Panc1 (cell line): ENCODE measurements around the gene BDH1. TPM values are rescaled to one million over a fixed set of nuclear protein-coding genes. Genes with fewer than 3 reads are reported as not detected.

Experiments used
- ATAC-seq: fragments of 200-7000 bp; cut with Tn5 transposase; 2 replicates; pipeline ENCODE4 v1.9.1; 2020; ENCODE audit warnings: mild to moderate bottlenecking, moderate library complexity
- BruUV-seq: library from RNA; stranded (reverse); fragments of 400-500 nt; replicated peaks from 2 replicates; lab custom pipeline; 2021; lab: Mats Ljungman, UMichigan
- CTCF ChIA-PET: fragments of 300-600 bp; sonication (Branson Sonifier 250); formaldehyde crosslinking; loops from one replicate; lab custom pipeline; 2022; ENCODE audit warnings: antibody characterized with exemption; lab: Charles Lee
- POLR2A ChIA-PET: fragments of 300-600 bp; sonication (Branson Sonifier 250); formaldehyde crosslinking; loops from one replicate; lab custom pipeline; 2022; ENCODE audit warnings: antibody characterized with exemption; lab: Charles Lee
- DNase-seq: peaks from one replicate; pipeline ENCODE4 v3.0.0-alpha.2; 2010; ENCODE audit warnings: low read depth, low spot score
- H3K27ac ChIP-seq: 2 replicates; pipeline ENCODE4 v1.5.1; 2011; ENCODE audit warnings: mild to moderate bottlenecking, low read length, inconsistent platforms
- H3K27me3 ChIP-seq: fragments of 200-500 bp; sonication (Bioruptor generic); 2 replicates; pipeline ENCODE4 v1.6.0; 2014; ENCODE audit warnings: low read length, inconsistent platforms; ENCODE audit not compliant: control insufficient read depth, insufficient read depth
- H3K36me3 ChIP-seq: fragments of 200-500 bp; sonication (Bioruptor generic); 2 replicates; pipeline ENCODE4 v1.5.1; 2014; ENCODE audit warnings: inconsistent platforms, mild to moderate bottlenecking, low read length, moderate library complexity; ENCODE audit not compliant: control insufficient read depth, insufficient read depth
- H3K4me1 ChIP-seq: 2 replicates; pipeline ENCODE4 v1.5.1; 2011; ENCODE audit warnings: inconsistent platforms, mild to moderate bottlenecking, low read length, moderate library complexity; ENCODE audit not compliant: control insufficient read depth, insufficient read depth
- H3K4me3 ChIP-seq, 2 experiments: 2 replicates each; pipeline ENCODE4 v1.5.1; 2011 to 2012; ENCODE audit warnings: low read depth in 2 of 2, low read length in 2 of 2, mild to moderate bottlenecking in 2 of 2, inconsistent platforms in 1 of 2, moderate library complexity in 1 of 2
- H3K9me3 ChIP-seq: fragments of 200-500 bp; sonication (Bioruptor generic); 2 replicates; pipeline ENCODE4 v1.5.1; 2014; ENCODE audit warnings: low read depth, mild to moderate bottlenecking, inconsistent platforms, low read length, moderate library complexity; ENCODE audit not compliant: control insufficient read depth, insufficient read depth
- CTCF ChIP-seq: fragments of 450-650 bp; IDR thresholded peaks from 2 replicates; pipeline ENCODE4 v1.5.1; 2017; ENCODE audit warnings: mild to moderate bottlenecking
- POLR2AphosphoS5 ChIP-seq: IDR thresholded peaks from 2 replicates; pipeline ENCODE4 v1.6.1; 2012; ENCODE audit warnings: mild to moderate bottlenecking, low read depth, low read length, moderate library complexity
- REST ChIP-seq, 2 experiments: IDR thresholded peaks; 2 replicates each; pipeline ENCODE4 v1.6.1; 2011 to 2012; ENCODE audit warnings: low read depth in 2 of 2, control low read depth in 1 of 2, low read length in 1 of 2, mild to moderate bottlenecking in 1 of 2, moderate library complexity in 1 of 2; ENCODE audit not compliant: insufficient read depth in 1 of 2
- SIN3A ChIP-seq: IDR thresholded peaks from 2 replicates; pipeline ENCODE4 v1.6.1; 2012; ENCODE audit warnings: low read depth, mild to moderate bottlenecking, low read length, moderate library complexity, borderline replicate concordance; ENCODE audit not compliant: insufficient read depth
- TCF7L2 ChIP-seq: IDR thresholded peaks from 2 replicates; pipeline ENCODE4 v1.6.1; 2011; ENCODE audit warnings: mild to moderate bottlenecking, low read depth, low read length, inconsistent platforms
- in situ Hi-C: cut with HindIII; loops from 2 replicates; pipeline ENCODE4 v1.10.0; 2016; ENCODE audit warnings: low sequenced_read_pairs, low pct_unique_long_range_greater_than_20kb
- intact Hi-C: fragments of 100-400 bp; cut with micrococcal nuclease; formaldehyde crosslinking; loops from one replicate; pipeline ENCODE4 v1.10.0; 2022; ENCODE audit not compliant: unreplicated experiment
- total RNA-seq: library from RNA; stranded (reverse); gene quantifications from one replicate; pipeline ENCODE4 v1.2.1, GENCODE V29; 2021; ENCODE audit not compliant: unreplicated experiment

Gene BDH1
- total RNA-seq, 1 experiment from 2014 or later = 4.8 TPM

- ATAC-seq = peak; percentile 50
- intact Hi-C loops = no loop called here
- no peaks in the 10 kb centered on the region for H3K36me3 ChIP-seq
- H3K4me1 ChIP-seq = 0 out of 2 replicates have a peak, but pooled peaks cover 4% of the 10 kb centered on the region
- no peak overlapping the region for H3K27ac ChIP-seq
- DNase-seq = no peak
- no peak for TF ChIP-seq REST (IDR thresholded peaks at IDR 0.05; ENCODE audit: insufficient read depth in 1 of 2, low read depth in 2 of 2, low read length in 1 of 2)
- in situ Hi-C loops = no loop called here
- ChIA-PET CTCF (no interaction called here), POLR2A (no interaction called here)
- no TSS peak for BruUV-seq
- no peaks in the 10 kb centered on the region for H3K9me3 ChIP-seq
- H3K4me3 ChIP-seq = no peak overlapping the region
- no peaks in the 10 kb centered on the region; the same call in 1 of the 2 replicates for H3K27me3 ChIP-seq
These were observed 35.2 kb downstream of the BDH1 start for GRCh38 chr3:197520311-197521276.

DNA sequence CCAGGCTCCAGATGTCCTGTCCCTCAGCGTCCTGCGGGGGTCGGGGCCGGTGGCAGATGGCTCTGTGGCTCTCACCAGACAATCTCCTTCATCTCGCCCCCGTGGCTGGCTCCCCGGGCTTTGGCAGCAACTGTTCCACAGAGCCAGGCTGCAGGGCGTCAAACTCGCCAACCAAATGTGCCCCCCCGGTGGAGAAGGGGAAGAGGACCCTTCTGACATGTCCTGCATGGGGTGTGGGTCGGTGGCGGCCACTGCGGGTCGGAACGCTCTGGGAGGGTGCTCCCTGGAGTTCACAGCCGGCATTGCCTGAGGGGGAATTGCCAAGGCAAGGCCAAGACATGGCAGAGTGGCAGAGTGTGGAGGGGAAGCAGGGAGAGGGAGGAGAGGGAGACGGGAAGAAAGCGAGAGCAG lies 36.0 kb downstream of the BDH1 start:
- CTCF ChIA-PET = no interaction called here
- ATAC-seq = no peak
- DNase-seq = no peak
- POLR2A ChIA-PET = no interaction called here
- no peaks in the 10 kb centered on the region for H3K9me3 ChIP-seq
- no peak overlapping the region for H3K4me3 ChIP-seq
- in situ Hi-C loops = no loop called here
- H3K36me3 ChIP-seq = no peaks in the 10 kb centered on the region
- 0 out of 2 replicates have a peak, but pooled peaks cover 4% of the 10 kb centered on the region for H3K4me1 ChIP-seq
- no peak overlapping the region for H3K27ac ChIP-seq
- intact Hi-C loops = no loop called here
- H3K27me3 ChIP-seq = no peaks in the 10 kb centered on the region; the same call in 1 of the 2 replicates
- BruUV-seq = no TSS peak
- TF ChIP-seq TCF7L2 (no peak), SIN3A (no peak), CTCF (no peak), POLR2AphosphoS5 (no peak), REST (IDR thresholded peaks at IDR 0.05; ENCODE audit: insufficient read depth in 1 of 2, low read depth in 2 of 2, low read length in 1 of 2) (no peak)
